ENCODE results near the gene TSC22D2.

TSC22D2 gene

GRCh38 chr3:150385296-150386242 lies 22.5 kb upstream of the TSC22D2 start:
- DNase-seq (ENCODE audit: low spot score) = no peak

GRCh38 chr3:150388498-150389418 lies 19.3 kb upstream of the TSC22D2 start:
- peak; percentile 7 for DNase-seq (ENCODE audit: low spot score)

GRCh38 chr3:150390087-150390486 lies 18.0 kb upstream of the TSC22D2 start:
- DNase-seq (ENCODE audit: low spot score) = no peak

DNA sequence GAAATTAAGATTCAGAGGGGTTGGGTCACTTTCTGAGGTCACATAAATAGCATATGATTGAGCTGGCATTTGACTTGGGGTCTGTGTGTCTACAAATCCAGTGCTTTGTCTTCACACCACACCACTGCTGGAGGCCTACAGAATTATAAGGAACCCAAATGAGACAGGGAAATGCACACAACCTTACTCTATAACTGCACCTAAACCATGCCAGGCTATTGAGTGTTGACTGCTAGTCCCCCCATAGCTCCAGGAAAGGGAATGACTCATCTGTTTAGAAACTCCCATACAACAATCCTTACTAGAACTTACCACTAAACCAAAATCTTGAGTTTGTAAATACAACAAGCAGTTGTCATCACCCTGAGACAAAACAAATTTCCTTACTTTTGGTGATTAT lies 16.9 kb upstream of the TSC22D2 start:
- DNase-seq (ENCODE audit: low spot score) = peak; percentile 36

DNA sequence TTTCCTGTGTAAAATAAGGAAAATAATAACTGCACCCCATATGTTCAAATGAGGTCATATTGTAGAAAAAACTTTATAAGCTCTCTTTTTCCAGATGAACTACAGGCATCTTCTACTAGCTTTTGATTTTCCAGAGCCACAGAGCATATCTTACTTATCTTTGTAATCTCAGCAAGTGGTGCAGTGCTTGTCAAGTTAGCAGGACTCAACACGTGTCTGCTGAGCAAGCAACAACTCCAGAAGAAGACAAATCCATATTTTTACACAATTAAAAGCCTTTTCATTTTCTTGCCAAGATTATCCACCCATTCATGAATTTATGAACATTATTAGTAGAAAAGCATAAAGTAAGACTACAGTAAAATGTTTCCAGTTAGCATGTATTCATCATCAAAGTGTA lies 14.4 kb upstream of the TSC22D2 start:
- DNase-seq (ENCODE audit: low spot score) = no peak

- no peak for DNase-seq (ENCODE audit: low spot score)
These were observed 13.5 kb upstream of the TSC22D2 start for GRCh38 chr3:150394606-150395005.

DNA sequence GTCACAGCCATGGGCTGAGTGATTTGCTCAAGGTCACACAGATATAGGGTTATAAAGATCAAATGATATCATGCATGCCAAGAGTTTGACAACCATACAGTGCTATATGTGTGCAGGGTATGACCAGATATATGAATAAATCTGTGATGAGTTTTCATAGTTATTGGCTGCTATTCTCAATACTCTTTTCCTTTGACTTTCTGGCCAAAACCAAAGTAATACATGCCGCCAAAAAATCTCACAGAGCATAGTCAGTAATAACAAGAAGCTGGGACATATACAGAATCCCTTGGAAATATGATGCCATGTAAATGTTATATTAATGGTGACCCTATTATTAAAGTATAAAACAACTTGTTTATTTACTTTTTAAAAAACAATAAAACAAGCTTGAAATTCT lies 11.6 kb upstream of the TSC22D2 start:
- no peak for DNase-seq (ENCODE audit: low spot score)

- no peak for DNase-seq (ENCODE audit: low spot score)
These were observed 11.0 kb upstream of the TSC22D2 start for GRCh38 chr3:150396956-150397550.

- no peak for DNase-seq (ENCODE audit: low spot score)
These were observed 9.0 kb upstream of the TSC22D2 start for GRCh38 chr3:150399060-150399459.

- DNase-seq (ENCODE audit: low spot score) = no peak
These were observed 6.8 kb upstream of the TSC22D2 start for GRCh38 chr3:150401285-150401684.

GRCh38 chr3:150402217-150402616 lies 5.9 kb upstream of the TSC22D2 start:
- no peak for DNase-seq (ENCODE audit: low spot score)

DNA sequence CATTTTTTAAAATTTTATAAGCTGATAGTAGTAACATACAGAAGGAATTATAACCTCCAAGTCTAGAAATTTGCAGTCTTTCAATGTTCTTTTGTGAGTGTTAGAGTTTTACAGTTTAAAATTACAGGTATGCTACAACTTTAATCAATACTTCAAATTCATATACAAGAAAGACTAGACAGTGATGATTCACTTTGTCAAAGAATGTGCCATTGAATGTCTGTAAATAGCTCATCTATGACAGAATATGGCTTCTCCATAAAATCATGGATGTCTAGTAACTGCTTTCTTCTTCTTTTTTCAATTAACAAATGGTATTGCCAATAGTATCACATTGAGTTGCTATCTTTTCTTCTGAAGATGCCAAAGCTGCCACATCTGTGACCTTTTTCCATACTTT lies 4.1 kb upstream of the TSC22D2 start:
- peak; percentile 52 for DNase-seq (ENCODE audit: low spot score)

- DNase-seq (ENCODE audit: low spot score) = no peak
These were observed 869 bp upstream of the TSC22D2 start for GRCh38 chr3:150407051-150407807.

GRCh38 chr3:150407808-150408220 lies 284 bp upstream of the TSC22D2 start:
- no peak for DNase-seq (ENCODE audit: low spot score)

- no peak for DNase-seq (ENCODE audit: low spot score)
These were observed 1.0 kb downstream of the TSC22D2 start for GRCh38 chr3:150409125-150409511.

- peak; percentile 61 for DNase-seq (ENCODE audit: low spot score)
These were observed 1.6 kb downstream of the TSC22D2 start for GRCh38 chr3:150409512-150410310.

DNA sequence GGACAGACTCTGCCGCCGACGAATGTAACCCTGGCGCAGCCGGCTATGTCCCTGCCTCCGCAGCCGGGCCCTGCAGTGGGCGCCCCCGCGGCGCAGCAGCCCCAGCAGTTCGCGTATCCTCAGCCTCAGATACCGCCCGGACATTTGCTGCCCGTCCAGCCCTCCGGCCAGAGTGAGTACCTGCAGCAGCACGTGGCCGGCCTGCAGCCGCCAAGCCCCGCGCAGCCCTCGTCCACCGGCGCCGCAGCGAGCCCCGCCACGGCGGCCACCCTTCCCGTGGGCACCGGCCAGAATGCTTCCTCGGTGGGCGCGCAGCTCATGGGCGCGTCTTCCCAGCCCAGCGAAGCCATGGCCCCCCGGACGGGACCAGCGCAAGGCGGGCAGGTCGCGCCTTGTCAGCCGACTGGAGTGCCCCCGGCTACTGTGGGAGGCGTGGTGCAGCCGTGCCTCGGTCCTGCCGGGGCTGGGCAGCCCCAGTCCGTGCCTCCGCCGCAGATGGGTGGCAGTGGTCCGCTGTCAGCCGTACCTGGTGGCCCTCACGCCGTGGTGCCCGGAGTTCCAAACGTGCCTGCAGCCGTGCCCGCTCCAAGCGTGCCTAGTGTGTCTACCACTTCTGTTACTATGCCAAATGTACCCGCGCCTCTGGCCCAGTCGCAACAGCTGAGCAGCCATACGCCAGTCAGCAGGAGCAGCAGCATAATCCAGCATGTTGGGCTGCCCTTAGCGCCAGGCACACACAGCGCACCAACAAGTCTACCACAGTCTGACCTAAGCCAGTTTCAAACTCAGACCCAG lies 2.4 kb downstream of the TSC22D2 start:
- peak; percentile 43 for DNase-seq (ENCODE audit: low spot score)

DNA sequence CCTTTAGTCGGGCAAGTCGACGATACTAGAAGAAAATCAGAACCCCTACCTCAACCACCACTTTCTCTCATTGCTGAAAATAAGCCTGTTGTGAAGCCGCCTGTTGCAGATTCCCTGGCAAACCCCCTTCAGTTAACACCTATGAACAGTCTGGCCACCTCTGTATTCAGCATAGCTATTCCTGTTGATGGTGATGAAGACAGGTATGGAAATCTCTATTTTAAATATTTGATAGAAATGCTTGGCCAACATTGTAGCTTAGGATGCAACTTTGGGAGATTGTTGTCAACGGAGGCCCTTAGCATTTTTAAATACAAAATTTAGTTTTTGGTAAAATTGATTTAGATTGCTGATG lies 3.0 kb downstream of the TSC22D2 start:
- no peak for DNase-seq (ENCODE audit: low spot score)

GRCh38 chr3:150411546-150411945 lies 3.4 kb downstream of the TSC22D2 start:
- DNase-seq (ENCODE audit: low spot score) = no peak

DNA sequence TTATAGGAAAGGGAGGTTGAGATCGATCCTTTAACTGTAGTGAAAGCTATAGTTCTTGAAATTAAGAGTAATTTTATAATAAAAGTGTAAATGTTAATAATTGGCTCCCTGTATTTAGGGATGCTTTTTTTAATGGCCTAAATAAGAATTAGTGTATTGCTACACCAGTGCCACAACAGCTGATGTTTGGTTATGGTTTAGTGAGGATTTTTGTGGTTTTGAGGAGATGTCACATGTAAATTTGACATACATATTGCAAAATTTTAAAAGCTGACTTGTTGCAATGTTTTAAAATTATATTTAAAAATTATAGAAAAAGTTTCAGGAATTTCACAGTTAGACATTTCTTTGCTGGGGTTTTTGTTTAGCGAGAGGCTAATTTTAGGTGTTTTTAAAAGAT lies 3.9 kb downstream of the TSC22D2 start:
- no peak for DNase-seq (ENCODE audit: low spot score)
